Choroid plexus epithelial cell (primary cell): Measurements from ENCODE around the gene WIPF3.
A peak's percentile ranks its signal among the peaks of the same experiment; 100 is the strongest.

ENCODE experiments used
- DNase-seq: peaks from one replicate; pipeline ENCODE4 v3.0.0-alpha.2; 2010; ENCODE audit warnings: low read depth
- H3K4me3 ChIP-seq: 2 replicates; pipeline ENCODE4 v1.5.1; 2011; ENCODE audit warnings: low read depth, mild to moderate bottlenecking, control low read depth, low read length, moderate library complexity
- CTCF ChIP-seq: conservative IDR thresholded peaks from 2 replicates; pipeline ENCODE4 v1.5.1; 2011; ENCODE audit warnings: low read depth, mild to moderate bottlenecking, control low read depth, inconsistent platforms, low read length, moderate library complexity

Gene WIPF3

DNA sequence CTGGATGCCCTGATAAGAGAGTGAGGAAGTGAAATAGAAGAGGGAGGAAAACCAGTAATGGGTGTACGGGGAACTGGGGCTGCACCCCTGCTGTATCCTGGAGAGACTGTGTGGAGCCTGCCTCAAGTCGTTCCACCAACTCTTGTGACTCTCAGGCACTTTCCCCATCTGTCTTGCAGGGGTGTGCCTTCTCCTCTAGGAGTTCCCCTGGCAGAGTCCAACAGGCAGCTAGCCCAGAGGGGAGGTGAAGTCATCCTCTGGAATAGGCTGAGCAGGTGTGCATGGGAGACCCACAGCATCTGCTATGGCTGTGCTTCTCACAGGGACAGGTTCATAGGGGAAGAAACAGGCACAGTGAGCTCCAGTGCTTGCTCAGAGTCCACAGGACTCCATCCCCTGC is 46.8 kb downstream of the WIPF3 start:
- DNase-seq, result no peak
- TF ChIP-seq CTCF, result no peak
- H3K4me3 ChIP-seq, result no peak overlapping the region

DNA sequence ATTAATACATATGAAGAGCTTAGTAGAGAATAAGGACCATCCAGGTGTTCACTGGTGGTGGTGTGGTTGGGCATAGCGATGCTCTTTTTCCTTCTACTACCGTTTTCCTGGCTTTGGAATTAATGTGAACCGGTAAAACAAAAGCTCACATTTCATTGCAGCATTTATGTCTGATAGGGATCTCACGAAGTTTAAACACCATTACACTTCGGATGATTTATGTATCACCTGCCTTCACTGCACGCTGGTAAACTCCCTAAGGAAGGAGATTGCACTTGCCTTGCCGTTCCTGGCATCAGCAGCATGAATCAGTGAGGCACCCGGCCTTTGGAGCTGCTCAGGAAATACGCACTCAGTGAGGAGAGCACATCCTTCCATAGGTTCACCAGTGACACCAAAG is 47.5 kb downstream of the WIPF3 start:
- no peak overlapping the region for H3K4me3 ChIP-seq
- TF ChIP-seq CTCF, result no peak
- no peak for DNase-seq

DNA sequence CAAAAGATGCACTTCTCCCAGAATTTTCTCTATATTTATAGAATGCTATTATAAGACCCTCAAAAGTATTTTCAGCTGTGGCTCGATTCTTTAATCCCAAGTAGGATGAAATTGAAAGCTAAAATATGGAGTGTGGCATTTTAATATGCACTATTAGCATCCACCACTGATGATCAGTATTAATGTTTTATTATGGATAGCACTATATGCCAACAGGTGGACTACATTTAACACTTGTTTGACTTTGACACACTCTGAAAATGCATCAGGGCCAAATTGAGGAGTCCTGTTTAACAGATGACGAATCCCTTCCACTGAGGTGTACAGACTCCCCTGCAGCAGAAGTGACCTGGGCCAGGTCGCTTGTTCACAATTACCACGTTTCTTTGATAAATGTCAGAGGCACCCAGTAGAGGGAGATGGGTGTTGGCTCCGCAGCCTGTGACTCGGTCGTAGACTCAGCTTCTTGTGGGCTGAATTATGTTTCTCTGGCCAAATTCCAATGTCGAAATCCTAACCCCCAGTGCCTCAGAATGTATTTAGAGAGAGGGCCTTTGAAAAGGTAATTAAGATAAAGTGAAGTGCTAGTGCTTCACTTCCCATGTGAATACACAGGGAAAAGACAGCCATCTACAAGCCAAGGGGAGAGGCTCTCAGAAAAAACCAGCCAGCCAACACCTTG is 48.1 kb downstream of the WIPF3 start:
- peak; percentile 19 for DNase-seq
- no peak overlapping the region for H3K4me3 ChIP-seq
- no peak for TF ChIP-seq CTCF

- TF ChIP-seq CTCF, result no peak
- no peak overlapping the region for H3K4me3 ChIP-seq
- DNase-seq, result no peak
Measured at GRCh38 chr7:29857654-29858053, 51.3 kb downstream of the WIPF3 start.

GRCh38 chr7:29858191-29858951 is 52.1 kb downstream of the WIPF3 start:
- no peak for TF ChIP-seq CTCF
- H3K4me3 ChIP-seq, result no peak overlapping the region
- no peak for DNase-seq

DNA sequence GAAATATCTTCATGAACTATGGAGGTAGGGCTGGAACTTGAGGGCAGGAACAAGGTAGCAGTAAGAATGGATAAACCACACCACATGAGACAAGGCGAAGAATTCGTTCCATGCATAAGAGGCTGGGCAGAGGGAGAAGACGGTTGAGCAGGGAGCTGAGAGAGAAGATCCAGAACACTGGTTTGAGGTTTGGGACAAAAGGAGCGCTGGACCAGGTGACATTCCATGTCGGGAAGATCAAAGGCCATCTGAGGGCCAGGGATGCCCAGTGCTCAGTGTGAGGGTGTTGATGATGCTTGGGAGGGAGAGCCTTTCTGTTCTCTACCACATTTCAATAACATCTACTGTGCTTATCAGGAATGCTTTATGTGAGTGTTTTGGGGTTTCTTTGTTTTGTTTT is 52.8 kb downstream of the WIPF3 start:
- TF ChIP-seq CTCF, result no peak
- H3K4me3 ChIP-seq, result no peak overlapping the region

GRCh38 chr7:29859524-29860185 is 53.3 kb downstream of the WIPF3 start:
- DNase-seq, result no peak
- H3K4me3 ChIP-seq, result no peak overlapping the region
- TF ChIP-seq CTCF, result no peak

More for the DNA sequence above, 52.8 kb downstream of the WIPF3 start:
- no peak for DNase-seq
